ENCODE results near the gene PTPN3. TPM values are rescaled to one million over a fixed set of nuclear protein-coding genes. Genes with fewer than 3 reads are reported as not detected.

The PTPN3 gene
- total RNA-seq, 1 experiment from 2014 or later: 20.2 TPM

DNA sequence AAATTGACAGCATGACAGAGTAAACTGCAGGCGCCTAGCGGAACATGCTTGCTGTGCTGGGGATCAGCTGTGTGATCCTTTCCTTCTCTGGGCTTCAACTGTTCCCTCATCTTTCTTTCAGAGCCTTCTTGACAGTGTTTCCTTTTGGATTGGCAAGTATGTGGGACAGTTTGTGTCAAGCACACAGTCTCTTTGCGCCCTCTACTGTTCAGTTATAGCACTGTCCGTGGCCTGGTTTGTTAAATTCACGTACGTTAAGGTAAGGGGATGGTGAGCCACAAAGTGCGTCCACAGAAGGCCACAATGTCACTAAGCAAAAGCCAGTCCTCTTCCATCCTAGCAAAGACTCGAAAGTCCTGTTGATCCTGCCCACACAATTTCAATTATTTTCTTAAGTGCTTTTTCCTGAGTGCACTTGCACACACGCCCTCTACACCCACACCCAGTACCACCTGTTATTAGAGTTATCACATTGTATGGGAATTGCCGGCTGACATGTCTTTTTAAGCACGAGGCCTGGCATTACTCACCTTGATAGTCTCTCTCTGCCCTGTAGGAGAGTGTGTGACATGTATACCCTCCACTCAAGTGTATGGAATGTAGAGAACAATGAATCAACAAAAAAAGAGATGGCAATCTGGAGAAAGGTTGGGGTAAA lies 22.5 kb upstream of the PTPN3 start:
- H3K36me3 ChIP-seq (ENCODE audit: low read depth): no peaks in the 10 kb centered on the region
- no peaks in the 10 kb centered on the region for H3K9me2 ChIP-seq (ENCODE audit: insufficient read depth)
- ChIA-PET POLR2A (ENCODE audit: unreplicated experiment) (no interaction called here), CTCF (no interaction called here)
- DNase-seq: peak; percentile 71 to 91
- no peak overlapping the region for H2AFZ ChIP-seq
- H3K27ac ChIP-seq: peak overlapping the region; percentile 61
- no peaks in the 10 kb centered on the region for H4K20me1 ChIP-seq (ENCODE audit: insufficient read depth)
- no peaks in the 10 kb centered on the region for H3K79me2 ChIP-seq (ENCODE audit: low read depth)
- H3K4me3 ChIP-seq: no peak overlapping the region
- intact Hi-C loops (cut with micrococcal nuclease; ENCODE audit: unreplicated experiment): loop anchor here (1.0 kb wide), 3 partner anchors 36 to 80 kb away; no protein-coding TSS in a partner anchor
- H3K27me3 ChIP-seq (ENCODE audit: insufficient read depth, low read depth): no peaks in the 10 kb centered on the region
- BruUV-seq (replicated peaks): no TSS peak
- no peak for TF ChIP-seq EZH2 (IDR thresholded peaks at IDR 0.05; ENCODE audit: low read depth)
- TF ChIP-seq, protein P1, sequence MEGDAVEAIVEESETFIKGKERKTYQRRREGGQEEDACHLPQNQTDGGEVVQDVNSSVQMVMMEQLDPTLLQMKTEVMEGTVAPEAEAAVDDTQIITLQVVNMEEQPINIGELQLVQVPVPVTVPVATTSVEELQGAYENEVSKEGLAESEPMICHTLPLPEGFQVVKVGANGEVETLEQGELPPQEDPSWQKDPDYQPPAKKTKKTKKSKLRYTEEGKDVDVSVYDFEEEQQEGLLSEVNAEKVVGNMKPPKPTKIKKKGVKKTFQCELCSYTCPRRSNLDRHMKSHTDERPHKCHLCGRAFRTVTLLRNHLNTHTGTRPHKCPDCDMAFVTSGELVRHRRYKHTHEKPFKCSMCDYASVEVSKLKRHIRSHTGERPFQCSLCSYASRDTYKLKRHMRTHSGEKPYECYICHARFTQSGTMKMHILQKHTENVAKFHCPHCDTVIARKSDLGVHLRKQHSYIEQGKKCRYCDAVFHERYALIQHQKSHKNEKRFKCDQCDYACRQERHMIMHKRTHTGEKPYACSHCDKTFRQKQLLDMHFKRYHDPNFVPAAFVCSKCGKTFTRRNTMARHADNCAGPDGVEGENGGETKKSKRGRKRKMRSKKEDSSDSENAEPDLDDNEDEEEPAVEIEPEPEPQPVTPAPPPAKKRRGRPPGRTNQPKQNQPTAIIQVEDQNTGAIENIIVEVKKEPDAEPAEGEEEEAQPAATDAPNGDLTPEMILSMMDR (conservative IDR thresholded peaks at IDR 0.05): peak; percentile 95
- H3K4me2 ChIP-seq: peak overlapping the region; percentile 18; the same call in 1 of the 2 replicates
- no peaks in the 10 kb centered on the region for H3K9me3 ChIP-seq (ENCODE audit: insufficient read depth, low read depth)
- peaks cover 18% of the 10 kb centered on the region; the same call in 1 of the 2 replicates for H3F3A ChIP-seq (ENCODE audit: insufficient read depth, low read depth)
- peaks cover 46% of the 10 kb centered on the region for H3K4me1 ChIP-seq (replicated peaks; ENCODE audit: insufficient read depth)

DNA sequence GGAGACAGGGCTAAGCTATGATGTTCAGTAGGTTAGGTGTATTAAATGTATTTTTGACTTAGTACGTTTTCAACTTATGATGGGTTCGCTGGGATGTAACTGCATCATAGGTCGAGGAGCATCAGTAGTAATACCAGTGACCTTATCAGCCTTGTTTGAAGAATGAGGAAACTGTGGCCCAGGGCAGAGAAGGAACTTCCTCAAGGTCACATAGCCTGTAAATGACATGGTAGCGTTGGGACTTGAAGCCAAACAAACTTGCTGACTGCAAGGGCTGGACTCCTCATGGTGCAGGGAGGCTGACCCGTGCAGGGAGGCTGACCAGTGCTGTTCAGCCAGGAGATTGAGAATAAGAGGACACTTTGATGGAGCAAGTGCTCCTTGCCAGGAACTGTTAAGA lies 21.3 kb upstream of the PTPN3 start:
- no peak overlapping the region for H3K27ac ChIP-seq
- no peaks in the 10 kb centered on the region for H3K36me3 ChIP-seq (ENCODE audit: low read depth)
- no peak overlapping the region for H3K4me3 ChIP-seq
- no peak for TF ChIP-seq EZH2 (IDR thresholded peaks at IDR 0.05; ENCODE audit: low read depth)
- TF ChIP-seq, protein P1 (conservative IDR thresholded peaks at IDR 0.05): no peak
- peak in 1 of 2 experiments; percentile 66 for DNase-seq
- no peaks in the 10 kb centered on the region for H3K79me2 ChIP-seq (ENCODE audit: low read depth)
- peaks cover 46% of the 10 kb centered on the region for H3K4me1 ChIP-seq (replicated peaks; ENCODE audit: insufficient read depth)
- H3K4me2 ChIP-seq: 0 out of 2 replicates have a peak overlapping the region, but pooled peaks have one; percentile 27
- H3K9me3 ChIP-seq (ENCODE audit: insufficient read depth, low read depth): no peaks in the 10 kb centered on the region
- BruUV-seq (replicated peaks): no TSS peak
- H3K9me2 ChIP-seq (ENCODE audit: insufficient read depth): no peaks in the 10 kb centered on the region
- intact Hi-C loops (cut with micrococcal nuclease; ENCODE audit: unreplicated experiment): no loop called here
- POLR2A ChIA-PET (ENCODE audit: unreplicated experiment): no interaction called here
- H3F3A ChIP-seq (ENCODE audit: insufficient read depth, low read depth): peaks cover 18% of the 10 kb centered on the region; the same call in 1 of the 2 replicates
- no peaks in the 10 kb centered on the region for H4K20me1 ChIP-seq (ENCODE audit: insufficient read depth)
- no peaks in the 10 kb centered on the region for H3K27me3 ChIP-seq (ENCODE audit: insufficient read depth, low read depth)
- CTCF ChIA-PET: no interaction called here
- H2AFZ ChIP-seq: no peak overlapping the region

DNA sequence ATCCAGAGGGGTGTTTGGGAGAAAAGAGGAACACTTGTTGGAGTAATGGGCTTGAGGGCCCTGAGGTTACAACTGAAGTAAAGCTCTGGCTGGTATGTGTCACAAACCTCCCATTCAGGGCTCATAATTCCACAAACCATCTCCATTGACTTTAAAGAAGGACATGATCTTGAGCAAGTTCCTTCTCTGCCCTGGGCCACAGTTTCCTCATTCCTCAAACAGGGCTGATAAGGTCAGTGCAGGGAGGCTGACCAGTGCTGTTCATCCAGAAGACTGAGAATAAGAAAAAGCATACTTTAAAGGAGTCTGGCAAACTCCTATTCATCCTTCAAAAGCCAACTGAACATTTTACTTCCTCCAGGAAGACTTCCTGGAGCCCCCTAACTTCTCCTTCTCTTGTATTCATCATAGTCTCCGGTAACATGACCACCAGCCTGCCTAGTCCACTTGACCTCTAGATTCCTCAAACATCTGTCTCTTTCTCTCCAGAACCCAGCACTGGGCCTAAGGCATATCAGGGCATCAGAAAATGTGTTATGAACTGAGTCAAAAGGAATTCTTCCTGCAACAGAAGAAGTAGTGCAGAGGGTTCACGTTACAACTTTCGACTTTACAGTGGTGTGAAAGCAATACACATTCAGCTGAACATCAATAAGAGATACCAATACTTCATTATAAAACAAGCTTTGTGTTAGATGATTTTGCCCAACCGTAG lies 20.7 kb upstream of the PTPN3 start:
- H3K36me3 ChIP-seq (ENCODE audit: low read depth): no peaks in the 10 kb centered on the region
- intact Hi-C loops (cut with micrococcal nuclease; ENCODE audit: unreplicated experiment): no loop called here
- no peak for TF ChIP-seq EZH2 (IDR thresholded peaks at IDR 0.05; ENCODE audit: low read depth)
- TF ChIP-seq, protein P1 (conservative IDR thresholded peaks at IDR 0.05): no peak
- H3K4me1 ChIP-seq (replicated peaks; ENCODE audit: insufficient read depth): peaks cover 46% of the 10 kb centered on the region
- no TSS peak for BruUV-seq (replicated peaks)
- peak overlapping the region; percentile 60 for H3K4me2 ChIP-seq
- no peaks in the 10 kb centered on the region for H3K79me2 ChIP-seq (ENCODE audit: low read depth)
- no peaks in the 10 kb centered on the region for H3K27me3 ChIP-seq (ENCODE audit: insufficient read depth, low read depth)
- H3K9me3 ChIP-seq (ENCODE audit: insufficient read depth, low read depth): no peaks in the 10 kb centered on the region
- H2AFZ ChIP-seq: no peak overlapping the region
- H3K9me2 ChIP-seq (ENCODE audit: insufficient read depth): no peaks in the 10 kb centered on the region
- peaks cover 18% of the 10 kb centered on the region; the same call in 1 of the 2 replicates for H3F3A ChIP-seq (ENCODE audit: insufficient read depth, low read depth)
- ChIA-PET POLR2A (ENCODE audit: unreplicated experiment) (interaction anchor here (0.6 kb wide), 1 partner anchor 1419 kb away, joined by 3 read pairs; no protein-coding TSS in a partner anchor), CTCF (interaction anchor here (0.6 kb wide), 1 partner anchor 190 kb away, joined by 9 read pairs; no protein-coding TSS in a partner anchor)
- H3K27ac ChIP-seq: peak overlapping the region; percentile 38
- no peaks in the 10 kb centered on the region for H4K20me1 ChIP-seq (ENCODE audit: insufficient read depth)
- DNase-seq: peak in 1 of 2 experiments; percentile 76
- H3K4me3 ChIP-seq: no peak overlapping the region
